ENCODE measurements around the gene NOXRED1.
"Not testable (repeated sequence)": the region's sequence is repeated elsewhere in the genome, so short reads cannot be mapped to it uniquely, and the experiment has no call there.

Gene NOXRED1

GRCh38 chr14:77423423-77423822 is at the start of gene NOXRED1:
Gene NOXRED1, minus strand, starts transcription at chr14:77423523. Its CDS starts 634 bp downstream, at chr14:77422889.
- in situ Hi-C loops (cut with MboI; ENCODE audit: low sequenced_read_pairs) = no loop called here

GRCh38 chr14:77470224-77470870 is 47.0 kb upstream of the NOXRED1 start:
- in situ Hi-C loops (cut with MboI; ENCODE audit: low sequenced_read_pairs) = no loop called here

- in situ Hi-C loops (cut with MboI; ENCODE audit: low sequenced_read_pairs) = no loop called here
These were observed 46.2 kb upstream of the NOXRED1 start for GRCh38 chr14:77469539-77469938.

GRCh38 chr14:77469067-77469505 is 45.8 kb upstream of the NOXRED1 start:
- in situ Hi-C loops (cut with MboI; ENCODE audit: low sequenced_read_pairs) = no loop called here

- in situ Hi-C loops (cut with MboI; ENCODE audit: low sequenced_read_pairs) = no loop called here
These were observed 44.5 kb upstream of the NOXRED1 start for GRCh38 chr14:77467801-77468200.

GRCh38 chr14:77459072-77459723 is 35.9 kb upstream of the NOXRED1 start:
- in situ Hi-C loops (cut with MboI; ENCODE audit: low sequenced_read_pairs) = no loop called here

- in situ Hi-C loops (cut with MboI; ENCODE audit: low sequenced_read_pairs) = no loop called here
These were observed 35.1 kb upstream of the NOXRED1 start for GRCh38 chr14:77458249-77458950.

GRCh38 chr14:77457522-77458248 is 34.4 kb upstream of the NOXRED1 start, which contains the start of the genes AHSA1 and VIPAS39:
Gene AHSA1, plus strand, starts transcription at chr14:77458093. Its CDS starts 97 bp downstream, at chr14:77458190.
Gene VIPAS39, minus strand, starts transcription at chr14:77457601. Its CDS starts 3,499 bp downstream, at chr14:77454102.
- in situ Hi-C loops (cut with MboI; ENCODE audit: low sequenced_read_pairs) = no loop called here

- in situ Hi-C loops (cut with MboI; ENCODE audit: low sequenced_read_pairs) = no loop called here
These were observed 33.8 kb upstream of the NOXRED1 start for GRCh38 chr14:77457115-77457521.

GRCh38 chr14:77455966-77456640 is 32.8 kb upstream of the NOXRED1 start:
- in situ Hi-C loops (cut with MboI; ENCODE audit: low sequenced_read_pairs) = no loop called here

GRCh38 chr14:77442196-77442595 is 18.9 kb upstream of the NOXRED1 start:
- in situ Hi-C loops (cut with MboI; ENCODE audit: low sequenced_read_pairs) = no loop called here

- in situ Hi-C loops (cut with MboI; ENCODE audit: low sequenced_read_pairs) = no loop called here
These were observed 16.5 kb upstream of the NOXRED1 start for GRCh38 chr14:77439861-77440260.

GRCh38 chr14:77438596-77438995 is 15.3 kb upstream of the NOXRED1 start:
- in situ Hi-C loops (cut with MboI; ENCODE audit: low sequenced_read_pairs) = no loop called here

GRCh38 chr14:77436042-77436441 is 12.7 kb upstream of the NOXRED1 start:
- in situ Hi-C loops (cut with MboI; ENCODE audit: low sequenced_read_pairs) = no loop called here

- in situ Hi-C loops (cut with MboI; ENCODE audit: low sequenced_read_pairs) = no loop called here
These were observed 3.1 kb upstream of the NOXRED1 start for GRCh38 chr14:77426396-77426795.

- in situ Hi-C loops (cut with MboI; ENCODE audit: low sequenced_read_pairs) = no loop called here
These were observed 1.5 kb upstream of the NOXRED1 start for GRCh38 chr14:77424862-77425261.

- in situ Hi-C loops (cut with MboI; ENCODE audit: low sequenced_read_pairs) = no loop called here
These were observed 2.1 kb downstream of the NOXRED1 start for GRCh38 chr14:77421201-77421600.

GRCh38 chr14:77416836-77417235 is 6.5 kb downstream of the NOXRED1 start:
- in situ Hi-C loops (cut with MboI; ENCODE audit: low sequenced_read_pairs) = no loop called here

- in situ Hi-C loops (cut with MboI; ENCODE audit: low sequenced_read_pairs) = not testable (repeated sequence)
These were observed 7.2 kb downstream of the NOXRED1 start for GRCh38 chr14:77416098-77416497.

- in situ Hi-C loops (cut with MboI; ENCODE audit: low sequenced_read_pairs) = not testable (repeated sequence)
These were observed 7.8 kb downstream of the NOXRED1 start for GRCh38 chr14:77415403-77416030.
